ENCODE results near the gene RFX7.
"Not testable (repeated sequence)": the region's sequence is repeated elsewhere in the genome, so short reads cannot be mapped to it uniquely, and the experiment has no call there.

The RFX7 gene

DNA sequence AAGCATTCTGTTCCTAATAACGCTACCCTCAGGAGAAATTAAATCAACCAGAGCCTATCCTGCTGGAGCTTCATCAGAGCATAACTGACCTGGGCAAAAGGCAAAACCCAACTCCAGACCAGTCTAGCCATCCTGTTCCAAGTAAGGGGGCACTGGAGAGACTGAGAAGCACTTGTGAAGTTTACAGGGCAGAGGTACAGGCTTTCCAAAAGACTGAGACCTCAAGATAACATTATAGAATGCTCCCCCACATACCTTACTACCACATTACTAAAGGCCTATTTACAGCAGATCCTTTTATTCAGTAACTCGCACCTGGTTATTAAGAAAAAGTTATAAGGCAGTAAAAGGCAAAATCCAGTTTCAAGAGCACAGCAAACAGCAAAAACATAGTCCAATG, 35.5 kb downstream of the RFX7 start:
- no peak overlapping the region for H3K9ac ChIP-seq
- H3K4me2 ChIP-seq (ENCODE audit: low read length) = peak overlapping the region; percentile 22
- H2AFZ ChIP-seq = no peak overlapping the region
- no peaks in the 10 kb centered on the region for H3K4me1 ChIP-seq
- no peak overlapping the region for H3K27ac ChIP-seq
- no peaks in the 10 kb centered on the region for H3K27me3 ChIP-seq (ENCODE audit: control insufficient read depth, insufficient read depth, low read length)
- no peak overlapping the region for H3K4me3 ChIP-seq (ENCODE audit: low read depth, low read length)
- TF ChIP-seq, protein P1, sequence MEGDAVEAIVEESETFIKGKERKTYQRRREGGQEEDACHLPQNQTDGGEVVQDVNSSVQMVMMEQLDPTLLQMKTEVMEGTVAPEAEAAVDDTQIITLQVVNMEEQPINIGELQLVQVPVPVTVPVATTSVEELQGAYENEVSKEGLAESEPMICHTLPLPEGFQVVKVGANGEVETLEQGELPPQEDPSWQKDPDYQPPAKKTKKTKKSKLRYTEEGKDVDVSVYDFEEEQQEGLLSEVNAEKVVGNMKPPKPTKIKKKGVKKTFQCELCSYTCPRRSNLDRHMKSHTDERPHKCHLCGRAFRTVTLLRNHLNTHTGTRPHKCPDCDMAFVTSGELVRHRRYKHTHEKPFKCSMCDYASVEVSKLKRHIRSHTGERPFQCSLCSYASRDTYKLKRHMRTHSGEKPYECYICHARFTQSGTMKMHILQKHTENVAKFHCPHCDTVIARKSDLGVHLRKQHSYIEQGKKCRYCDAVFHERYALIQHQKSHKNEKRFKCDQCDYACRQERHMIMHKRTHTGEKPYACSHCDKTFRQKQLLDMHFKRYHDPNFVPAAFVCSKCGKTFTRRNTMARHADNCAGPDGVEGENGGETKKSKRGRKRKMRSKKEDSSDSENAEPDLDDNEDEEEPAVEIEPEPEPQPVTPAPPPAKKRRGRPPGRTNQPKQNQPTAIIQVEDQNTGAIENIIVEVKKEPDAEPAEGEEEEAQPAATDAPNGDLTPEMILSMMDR (IDR thresholded peaks at IDR 0.05) = no peak
- peaks cover 20% of the 10 kb centered on the region for H3K79me2 ChIP-seq
- no peaks in the 10 kb centered on the region for H3K9me3 ChIP-seq (ENCODE audit: control insufficient read depth, low read length)
- no peaks in the 10 kb centered on the region for H3K36me3 ChIP-seq (ENCODE audit: control insufficient read depth, insufficient read depth, low read length)

DNA sequence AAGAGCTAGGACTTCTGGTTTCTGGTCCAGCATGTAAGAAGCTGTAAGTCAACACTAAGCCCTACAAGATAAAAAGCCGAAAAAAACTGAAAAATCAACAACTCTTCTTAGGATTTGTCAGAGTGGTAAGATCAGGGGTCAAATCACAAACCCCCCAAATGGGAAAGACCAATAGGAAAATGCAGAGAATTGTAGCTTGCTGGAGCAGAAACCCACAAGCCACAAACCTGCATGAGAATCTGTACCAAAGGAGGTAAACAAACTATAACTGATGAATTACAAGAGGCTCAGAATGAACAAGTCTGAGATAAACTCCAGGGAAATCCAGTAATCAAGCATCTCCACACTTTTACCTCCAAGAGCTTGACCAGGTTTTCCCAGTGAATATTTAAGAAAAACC, 36.0 kb downstream of the RFX7 start:
- no peaks in the 10 kb centered on the region for H3K4me1 ChIP-seq
- TF ChIP-seq, protein P1 (IDR thresholded peaks at IDR 0.05) = no peak
- no peaks in the 10 kb centered on the region for H3K9me3 ChIP-seq (ENCODE audit: control insufficient read depth, low read length)
- H3K9ac ChIP-seq = no peak overlapping the region
- peaks cover 20% of the 10 kb centered on the region for H3K79me2 ChIP-seq
- no peaks in the 10 kb centered on the region for H3K36me3 ChIP-seq (ENCODE audit: control insufficient read depth, insufficient read depth, low read length)
- no peak overlapping the region for H3K27ac ChIP-seq
- H3K4me2 ChIP-seq (ENCODE audit: low read length) = no peak overlapping the region
- H3K4me3 ChIP-seq (ENCODE audit: low read depth, low read length) = no peak overlapping the region
- no peaks in the 10 kb centered on the region for H3K27me3 ChIP-seq (ENCODE audit: control insufficient read depth, insufficient read depth, low read length)
- no peak overlapping the region for H2AFZ ChIP-seq

DNA sequence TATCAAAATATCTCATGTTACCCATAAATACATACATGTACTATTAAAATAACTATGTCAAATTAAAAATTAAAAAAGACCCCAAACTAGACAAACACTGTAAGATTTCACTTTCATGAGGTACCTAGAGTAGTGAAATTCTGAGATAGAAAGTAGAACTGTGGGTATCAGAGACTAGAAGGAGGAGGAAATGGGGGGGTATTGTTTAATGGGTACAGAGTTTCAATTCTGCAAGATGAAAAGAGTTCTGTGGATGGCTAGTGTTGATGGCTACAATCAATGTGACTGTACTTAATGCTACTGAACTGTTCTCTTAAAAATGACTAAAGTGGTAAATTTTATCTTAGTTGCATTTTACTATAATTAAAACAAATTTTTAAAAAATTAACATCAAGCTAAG, 36.6 kb downstream of the RFX7 start:
- Histone ChIP-seq H3K79me2 (peaks cover 19% of the 10 kb centered on the region), H3K9ac (no peak overlapping the region), H2AFZ (no peak overlapping the region), H3K4me1 (no peaks in the 10 kb centered on the region), H3K9me3 (ENCODE audit: control insufficient read depth, low read length) (no peaks in the 10 kb centered on the region), H3K36me3 (ENCODE audit: control insufficient read depth, insufficient read depth, low read length) (no peaks in the 10 kb centered on the region), H3K27ac (no peak overlapping the region), H3K27me3 (ENCODE audit: control insufficient read depth, insufficient read depth, low read length) (no peaks in the 10 kb centered on the region), H3K4me2 (ENCODE audit: low read length) (no peak overlapping the region), H3K4me3 (ENCODE audit: low read depth, low read length) (no peak overlapping the region)
- TF ChIP-seq, protein P1 (IDR thresholded peaks at IDR 0.05) = no peak

DNA sequence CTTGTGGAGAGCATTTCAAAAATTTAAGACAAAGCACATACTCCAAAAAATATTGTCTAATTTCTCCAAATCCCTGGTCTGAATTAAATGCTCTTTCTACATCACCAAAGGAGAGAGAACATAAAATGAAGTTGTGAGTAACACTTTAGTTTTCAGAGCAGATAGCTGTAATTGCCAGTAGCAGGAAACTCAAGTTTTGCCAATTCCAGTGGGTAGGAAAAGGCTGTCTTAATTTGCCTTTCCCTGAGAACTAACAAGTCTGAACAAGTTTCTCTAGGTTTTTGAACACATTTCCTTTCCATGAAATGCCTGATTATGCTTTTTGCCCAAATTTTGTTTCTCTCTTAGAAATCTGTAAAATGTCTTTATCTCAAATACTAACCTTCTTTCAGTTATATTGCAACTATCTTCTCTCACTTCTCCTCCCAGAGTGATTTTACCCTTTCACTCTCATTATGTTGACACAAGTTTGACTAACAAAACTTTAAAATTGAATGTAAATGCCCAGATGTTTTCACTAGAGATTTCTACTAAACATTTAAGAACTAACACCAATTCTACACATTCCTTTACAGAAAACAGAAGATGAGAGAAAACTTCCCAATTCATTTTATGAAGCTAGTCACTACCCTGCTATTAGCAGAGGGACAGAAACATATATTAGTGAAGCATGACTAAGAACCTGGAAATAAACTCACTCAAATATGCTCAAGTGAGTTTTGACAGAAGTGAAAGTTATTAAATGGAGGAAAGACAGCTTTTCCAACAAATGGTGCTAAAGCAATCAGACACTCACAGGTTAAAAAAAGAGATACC, 38.4 kb downstream of the RFX7 start:
- no peak overlapping the region for H3K27ac ChIP-seq
- H3K4me2 ChIP-seq (ENCODE audit: low read length) = no peak overlapping the region
- H3K9me3 ChIP-seq (ENCODE audit: control insufficient read depth, low read length) = no peaks in the 10 kb centered on the region
- no peak overlapping the region for H3K4me3 ChIP-seq (ENCODE audit: low read depth, low read length)
- no peaks in the 10 kb centered on the region for H3K4me1 ChIP-seq
- TF ChIP-seq, protein P1 (IDR thresholded peaks at IDR 0.05) = no peak
- no peak overlapping the region for H3K9ac ChIP-seq
- peaks cover 20% of the 10 kb centered on the region for H3K79me2 ChIP-seq
- no peaks in the 10 kb centered on the region for H3K27me3 ChIP-seq (ENCODE audit: control insufficient read depth, insufficient read depth, low read length)
- no peak overlapping the region for H2AFZ ChIP-seq
- no peaks in the 10 kb centered on the region for H3K36me3 ChIP-seq (ENCODE audit: control insufficient read depth, insufficient read depth, low read length)

DNA sequence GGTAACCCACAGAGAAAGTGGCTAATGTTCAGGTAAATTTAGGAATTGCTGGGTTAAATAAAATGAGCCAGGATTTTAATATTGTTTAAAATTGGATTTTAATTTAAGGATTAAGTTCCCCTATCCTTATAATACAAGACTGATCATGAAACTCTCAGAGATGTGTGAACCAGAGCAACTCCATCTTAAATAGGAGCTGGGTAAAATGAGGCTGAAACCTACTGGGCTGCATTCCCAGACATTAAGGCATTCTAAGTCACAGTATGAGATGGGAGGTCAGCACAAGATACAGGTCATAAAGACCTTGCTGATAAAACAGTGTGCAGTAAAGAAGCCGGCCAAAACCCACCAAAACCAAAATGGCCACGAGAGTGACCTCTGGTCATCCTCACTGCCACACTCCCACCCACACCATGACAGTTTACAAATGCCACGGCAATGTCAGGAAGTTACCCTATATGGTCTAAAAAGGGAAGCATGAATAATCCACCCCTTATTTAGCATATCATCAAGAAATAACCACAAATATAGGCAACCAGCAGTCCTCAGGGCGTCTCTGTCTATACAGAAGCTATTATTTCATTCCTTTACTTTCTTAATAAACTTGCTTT, 40.3 kb downstream of the RFX7 start:
- H3K4me3 ChIP-seq (ENCODE audit: low read depth, low read length); H3K9me3 ChIP-seq (ENCODE audit: control insufficient read depth, low read length): not testable (repeated sequence)
- peaks cover 20% of the 10 kb centered on the region for H3K79me2 ChIP-seq

More for the DNA sequence above, 40.3 kb downstream of the RFX7 start:
- not testable (repeated sequence) for H3K4me1 ChIP-seq; H3K4me2 ChIP-seq (ENCODE audit: low read length); H3K36me3 ChIP-seq (ENCODE audit: control insufficient read depth, insufficient read depth, low read length); H2AFZ ChIP-seq; H3K9ac ChIP-seq; H3K27ac ChIP-seq; H3K27me3 ChIP-seq (ENCODE audit: control insufficient read depth, insufficient read depth, low read length)

All from parathyroid adenoma (tissue), 2 donors.